Renal pelvis (tissue), 4 donors: ENCODE results near the gene FAM228B. TPM values are rescaled to one million over a fixed set of nuclear protein-coding genes. Genes with fewer than 3 reads are reported as not detected.

ENCODE experiments used
- DNase-seq: peaks from one replicate; pipeline ENCODE4 v3.0.0-alpha.2; 2013
- polyA plus RNA-seq, 3 donors: library from polyadenylated mRNA; unstranded; fragments of 120-200 nt; gene quantifications; one replicate each; pipeline ENCODE4 v1.2.1, GENCODE V29; 2013; ENCODE audit not compliant: insufficient read length in 3 of 3

Gene FAM228B
- polyA plus RNA-seq, 3 donors, result 20.7 to 34.0 (median 28.6) TPM

DNA sequence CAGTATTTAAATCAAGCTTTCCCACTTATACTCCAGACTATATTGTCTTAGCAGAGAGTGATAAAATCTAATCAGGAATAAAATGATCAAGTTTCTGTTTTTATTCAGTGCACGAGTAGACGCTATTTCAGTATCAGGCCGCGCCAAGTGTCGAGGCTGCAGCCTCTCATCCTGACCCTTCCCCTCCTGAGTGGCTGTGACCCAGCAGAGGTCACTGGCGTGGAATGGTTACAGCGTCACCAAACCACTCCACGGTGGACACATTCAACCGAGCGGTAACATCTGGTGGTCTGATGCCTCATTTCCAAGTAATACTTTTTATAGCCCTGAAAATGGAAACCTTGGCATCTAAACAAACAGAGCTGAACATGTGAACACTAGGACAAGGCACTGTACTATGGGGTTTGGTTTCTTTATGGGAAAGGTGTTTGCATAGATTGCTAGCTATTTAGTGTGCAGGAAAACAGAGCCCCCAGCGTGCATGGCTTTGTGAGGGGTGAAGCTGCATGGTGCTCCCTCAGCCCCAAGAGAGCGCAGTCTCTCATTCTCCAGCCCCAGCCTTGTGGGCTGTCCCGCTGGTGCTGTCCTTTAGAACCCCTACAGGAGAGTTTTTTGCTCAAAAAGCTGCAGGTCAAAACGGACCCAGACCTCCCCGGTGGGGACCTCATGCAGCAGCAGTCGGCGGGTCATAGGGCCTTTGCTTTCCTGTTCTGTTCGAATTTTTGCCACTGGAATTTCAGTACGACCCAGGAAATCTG is 79.9 kb downstream of the FAM228B start:
- DNase-seq, result peak; percentile 34

DNA sequence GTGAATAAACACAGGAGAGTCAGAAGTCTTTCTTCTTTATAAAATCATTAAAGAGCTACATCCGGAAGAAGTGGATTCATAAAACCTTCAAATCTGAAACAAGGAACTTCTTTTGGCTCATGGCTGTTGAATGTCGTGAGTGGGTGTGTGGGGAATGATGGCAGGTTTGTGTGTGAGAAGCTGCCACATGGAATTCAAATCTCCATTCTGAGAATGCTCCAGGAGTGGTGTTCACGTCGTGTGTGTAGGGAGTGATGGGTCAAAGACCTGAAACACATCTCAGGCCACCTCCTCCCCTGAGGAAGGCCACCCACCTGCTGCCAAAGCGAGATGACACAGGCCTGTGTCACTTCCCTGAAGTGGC is 80.5 kb downstream of the FAM228B start:
- no peak for DNase-seq

DNA sequence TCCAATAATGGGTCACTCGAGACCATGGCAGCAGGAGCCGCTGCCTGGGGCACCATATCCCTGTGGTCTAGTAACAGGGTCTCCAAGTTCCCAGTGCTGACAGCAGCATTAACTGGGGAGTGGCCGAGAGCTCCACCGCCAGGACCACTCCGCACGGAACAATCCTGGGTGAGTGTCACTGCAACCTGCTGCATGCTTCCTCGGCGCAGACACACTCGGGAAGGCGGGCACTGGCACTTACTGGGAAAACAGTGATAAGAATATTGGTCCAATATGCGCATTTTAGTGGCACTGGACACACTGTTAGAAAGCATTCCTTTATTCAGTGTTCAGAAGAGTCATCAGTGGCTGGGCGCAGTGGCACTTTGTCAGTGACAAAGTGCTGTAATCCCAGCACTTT is 81.2 kb downstream of the FAM228B start:
- DNase-seq, result no peak

DNA sequence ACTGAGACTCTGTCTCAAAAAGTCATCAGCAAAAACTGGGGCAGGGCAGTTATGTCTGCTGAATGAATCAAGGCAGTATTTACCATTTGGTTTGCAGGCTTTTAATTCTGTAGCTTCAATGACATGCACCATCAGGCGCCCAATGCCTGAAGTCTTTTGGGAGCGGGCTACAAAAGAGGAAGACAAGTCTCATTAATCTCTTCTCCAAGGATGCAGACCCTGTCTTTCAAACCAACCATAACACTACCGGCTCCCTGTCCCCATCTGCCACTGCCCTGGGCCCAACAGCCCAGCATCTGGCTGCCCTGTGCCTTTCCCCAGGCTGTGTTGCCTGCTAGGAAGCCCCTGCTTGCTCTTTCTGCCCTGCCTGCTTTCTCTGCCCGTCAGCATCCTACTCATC is 81.9 kb downstream of the FAM228B start:
- DNase-seq, result no peak

DNA sequence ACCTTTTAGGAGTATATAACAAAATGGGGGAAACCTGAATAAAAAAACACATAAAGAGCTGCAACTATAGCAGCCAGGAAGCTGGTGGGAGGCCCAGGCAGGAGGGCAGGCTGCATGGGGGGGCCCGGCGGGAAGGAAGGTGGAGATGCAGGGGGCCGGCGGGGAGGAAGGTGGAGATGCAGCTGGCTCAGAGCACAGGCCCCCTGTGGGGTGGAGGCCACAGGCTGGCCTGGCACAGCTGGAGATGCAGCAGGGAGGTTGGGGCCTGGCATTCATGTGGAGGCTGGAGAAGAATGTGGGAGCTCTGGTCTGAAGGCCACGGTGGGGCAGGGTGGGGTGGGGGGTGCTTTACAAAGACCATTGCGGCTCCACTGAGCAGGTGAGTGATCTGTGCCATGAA is 83.0 kb downstream of the FAM228B start:
- DNase-seq, result no peak

DNA sequence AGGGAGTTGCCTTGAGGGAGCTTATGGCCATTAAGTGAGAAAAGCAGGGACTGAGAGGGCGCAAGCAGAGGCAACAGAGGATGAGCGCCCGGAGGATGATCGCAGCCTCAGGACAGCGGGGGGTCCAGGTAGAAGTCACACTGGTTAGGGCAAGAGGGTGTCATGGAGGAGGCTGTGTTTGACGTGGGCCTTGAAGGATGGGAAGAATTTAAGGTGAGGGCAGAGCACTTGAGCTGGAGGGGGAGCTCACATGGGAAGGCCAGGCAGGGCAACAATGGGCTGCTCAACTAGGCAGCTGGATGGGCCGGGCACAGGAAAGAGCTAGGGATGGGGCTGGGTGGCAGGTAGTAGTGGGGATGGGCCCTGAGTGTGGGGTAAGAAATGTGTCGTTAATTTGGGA is 83.4 kb downstream of the FAM228B start:
- DNase-seq, result no peak

DNA sequence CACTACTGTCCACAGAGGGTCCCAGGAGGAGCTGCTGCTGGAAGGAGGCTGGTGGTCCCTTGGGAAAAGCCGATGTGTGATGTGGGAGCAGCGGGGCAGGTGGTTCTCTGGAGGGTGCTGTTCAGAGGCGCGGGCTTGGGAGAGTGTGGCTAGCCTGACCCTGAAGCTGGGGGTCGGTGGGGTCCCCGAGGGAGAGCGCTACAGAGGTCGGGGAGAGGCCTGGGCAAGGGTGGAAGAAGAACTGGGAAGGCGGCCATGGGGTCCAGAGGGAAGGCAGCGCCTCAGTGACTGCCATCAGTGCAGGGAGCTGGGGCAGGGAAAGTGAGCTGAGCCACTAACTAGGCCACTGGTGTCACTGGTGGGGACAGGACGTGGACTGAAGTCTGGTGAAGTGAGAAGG is 84.1 kb downstream of the FAM228B start:
- DNase-seq, result no peak

DNA sequence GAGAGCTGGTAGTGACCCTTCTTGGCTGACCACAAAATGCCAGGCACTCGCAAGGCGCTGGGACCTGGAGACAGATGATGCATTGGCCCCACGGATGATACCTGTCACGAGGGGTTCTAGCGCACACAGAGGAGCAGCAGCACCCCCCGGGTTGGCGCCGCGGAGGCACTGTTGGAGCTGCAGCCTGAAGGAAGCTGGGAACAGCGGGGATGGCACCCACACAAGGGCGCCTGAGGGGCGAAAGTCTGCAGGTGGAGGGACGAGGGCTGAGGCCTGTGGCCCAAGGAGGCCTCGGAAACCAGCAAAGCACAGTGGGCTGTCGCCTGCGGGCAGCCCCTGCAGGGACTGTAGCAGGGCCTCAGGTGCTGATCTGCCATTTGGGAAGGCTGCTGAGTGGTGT is 85.2 kb downstream of the FAM228B start:
- DNase-seq, result no peak

DNA sequence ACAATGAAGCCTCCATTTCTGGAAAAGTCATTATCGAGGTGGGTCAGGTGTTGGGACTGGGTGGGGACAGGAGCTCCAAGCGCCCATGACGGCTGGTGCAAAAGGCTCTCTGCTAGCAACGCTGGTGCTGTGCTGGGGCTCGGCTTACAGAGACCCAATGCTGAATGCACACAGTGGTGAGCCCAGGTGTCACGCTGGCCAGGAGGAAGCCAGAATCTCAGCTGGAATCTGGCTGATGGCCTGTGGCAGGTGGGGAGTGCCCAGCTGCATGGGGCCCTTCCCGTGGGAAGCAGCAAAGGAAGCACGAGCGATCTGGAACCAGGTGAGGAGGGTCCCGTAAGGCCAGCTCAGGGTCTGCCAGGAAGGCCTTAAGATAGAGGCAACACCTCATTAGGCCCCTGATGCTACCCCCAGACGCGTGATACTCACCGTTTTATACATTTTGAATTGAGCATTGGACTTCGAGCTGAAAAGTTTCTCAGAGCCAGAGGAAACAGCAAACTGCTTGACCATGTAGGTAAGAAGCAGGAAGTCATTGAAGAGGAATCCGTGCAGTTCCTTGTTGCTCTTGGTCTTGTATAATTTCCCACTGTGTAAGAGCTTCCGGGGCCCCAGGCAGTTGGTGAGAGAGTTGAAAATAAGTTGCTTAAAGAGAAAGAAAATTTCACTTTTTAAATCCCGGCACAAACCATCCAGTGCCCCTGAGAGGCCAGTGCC is 86.3 kb downstream of the FAM228B start:
- no peak for DNase-seq

DNA sequence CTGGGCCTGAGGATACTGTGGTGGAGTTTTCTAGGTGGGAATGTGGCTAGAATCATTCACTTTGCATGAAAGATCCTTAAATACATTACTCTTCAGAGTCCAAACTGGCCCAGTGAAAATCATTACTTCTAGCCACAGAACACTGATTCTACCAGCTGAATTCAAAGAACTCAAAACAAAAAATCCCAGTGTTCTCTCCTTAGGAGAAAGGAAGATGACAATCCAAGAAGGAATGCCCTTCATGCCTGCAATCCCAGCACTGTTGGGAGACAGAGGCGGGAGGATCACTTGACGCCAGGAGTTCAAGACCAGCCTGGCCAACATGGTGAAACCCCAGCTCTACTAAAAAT is 86.8 kb downstream of the FAM228B start:
- no peak for DNase-seq

DNA sequence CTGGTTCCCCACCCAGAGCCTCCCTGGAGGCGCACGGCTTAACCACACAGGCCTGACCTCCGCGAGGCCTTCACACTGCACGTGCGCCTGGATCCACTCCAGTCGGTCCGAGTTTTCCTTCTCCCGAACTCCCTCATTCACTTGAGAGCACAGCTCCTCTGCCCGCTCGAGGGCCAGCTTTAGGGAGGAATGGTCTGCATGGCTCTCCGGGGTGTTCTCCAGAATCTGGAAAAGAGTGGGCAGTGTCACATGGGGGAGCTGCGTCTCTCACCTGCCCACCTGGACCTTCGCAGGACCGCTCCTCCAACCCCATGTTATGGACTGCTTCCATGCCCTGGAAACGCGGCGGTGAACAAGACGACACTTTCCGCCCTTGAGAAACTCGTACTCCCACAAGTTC is 87.5 kb downstream of the FAM228B start:
- no peak for DNase-seq

DNA sequence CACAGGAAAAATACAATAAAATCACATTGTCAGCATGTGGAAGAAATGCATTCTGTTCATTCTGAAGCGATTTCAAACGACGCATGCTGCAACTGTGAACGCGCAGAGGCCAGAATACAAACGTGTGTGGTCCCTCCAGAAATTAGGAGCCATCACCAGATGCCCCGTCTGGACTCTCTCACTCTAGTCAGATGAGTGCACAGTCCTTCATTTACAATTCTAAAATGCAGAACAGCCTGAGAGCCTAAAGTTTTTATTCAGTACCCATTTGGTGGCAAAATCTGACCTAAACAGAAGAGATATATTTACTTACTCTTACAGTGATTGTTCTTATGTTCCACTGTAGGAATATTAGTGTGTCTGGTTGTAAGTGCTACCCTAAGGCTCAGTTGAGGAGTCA is 88.1 kb downstream of the FAM228B start:
- DNase-seq, result no peak

DNA sequence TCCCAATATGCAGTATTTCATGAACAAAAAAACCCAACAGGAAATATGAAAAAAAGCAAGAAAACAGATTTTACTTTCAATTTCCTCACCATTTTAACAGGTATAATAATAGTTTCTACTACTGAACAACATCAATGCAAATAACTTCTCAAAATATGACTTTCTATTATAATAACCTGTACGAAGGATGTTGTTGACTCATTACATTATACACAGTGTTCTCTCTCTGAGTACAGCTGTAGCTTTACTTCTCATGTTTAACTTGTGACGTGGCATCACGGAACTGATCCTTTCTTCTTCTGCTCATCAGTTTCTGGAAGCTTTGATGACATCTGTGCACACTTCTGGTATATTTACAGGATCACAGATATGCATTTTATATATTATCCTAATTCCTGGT is 91.6 kb downstream of the FAM228B start:
- DNase-seq, result no peak

Other genes starting within 250 kb of the FAM228B start
- 10 to 100 TPM; 16.3 to 20.7 (median 20.3) TPM for gene ATAD2B, start 196.3 kb upstream of the FAM228B start, polyA plus RNA-seq
- gene UBXN2A, start 183.0 kb upstream of the FAM228B start, polyA plus RNA-seq, result 10 to 100 TPM; 14.9 to 18.6 (median 17.3) TPM
- 1 to 10 TPM; 3.4 to 4.5 (median 3.7) TPM for gene MFSD2B, start 113.4 kb upstream of the FAM228B start, polyA plus RNA-seq
- 10 to 100 TPM; 14.4 to 15.0 (median 14.7) TPM for gene WDCP, start 76.1 kb upstream of the FAM228B start, polyA plus RNA-seq
- 10 to 100 TPM in 1 of 3 donors, 1 to 10 TPM in 2; 8.5 to 10.4 (median 9.1) TPM for gene FKBP1B, start 73.7 kb upstream of the FAM228B start, polyA plus RNA-seq
- gene SF3B6, start 47.1 kb upstream of the FAM228B start, polyA plus RNA-seq, result 100 to 1,000 TPM; 125 to 147 (median 130) TPM
- 10 to 100 TPM; 45.1 to 56.5 (median 53.5) TPM for gene TP53I3, start 38.6 kb upstream of the FAM228B start, polyA plus RNA-seq
- 1 to 10 TPM; 2.0 to 3.5 (median 2.5) TPM for gene PFN4, start 135 bp upstream of the FAM228B start, polyA plus RNA-seq
- gene FAM228A, start 51.6 kb downstream of the FAM228B start, polyA plus RNA-seq, result 1 to 10 TPM in 1 of 3 donors, under 1 TPM in 2; 0.84 to 1.3 (median 0.92) TPM
- 10 to 100 TPM; 23.6 to 33.4 (median 25.0) TPM for gene ITSN2, start 237.1 kb downstream of the FAM228B start, polyA plus RNA-seq